Measurements from ENCODE around the gene KCTD17. TPM values are rescaled to one million over a fixed set of nuclear protein-coding genes. Genes with fewer than 3 reads are reported as not detected.

Gene KCTD17
- total RNA-seq, 2 donors from 2014 or later: 20.0 to 35.7 TPM

GRCh38 chr22:37030560-37031281, 20.8 kb upstream of the KCTD17 start:
- no peak for ATAC-seq
- DNase-seq (ENCODE audit: low spot score in 2 of 2): no peak
- H3K27ac Mint-ChIP-seq: no peak overlapping the region

DNA sequence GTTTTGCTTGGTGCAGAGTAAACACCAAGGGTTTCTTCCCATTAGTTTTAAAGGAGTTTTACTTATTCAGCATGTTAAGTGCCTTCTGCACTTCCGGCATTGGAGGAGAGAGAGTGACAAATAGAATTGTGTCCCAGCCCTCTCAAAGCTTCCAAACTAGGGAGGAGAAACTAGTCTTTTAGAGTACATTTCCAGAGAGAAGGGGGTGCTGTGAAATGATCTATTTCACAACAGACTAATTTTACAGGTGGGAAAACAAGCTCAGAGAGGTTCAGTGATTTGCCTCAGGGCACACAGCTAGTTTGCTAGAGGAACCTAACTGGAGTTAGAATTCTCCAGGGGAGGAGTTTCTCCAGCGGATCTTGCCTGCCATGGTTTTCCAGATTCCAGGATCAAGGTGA, 19.4 kb upstream of the KCTD17 start:
- H3K36me3 Mint-ChIP-seq: no peaks in the 10 kb centered on the region
- no peaks in the 10 kb centered on the region for H3K9me3 Mint-ChIP-seq
- DNase-seq (ENCODE audit: low spot score in 2 of 2) (no peak), ATAC-seq (no peak)
- no peak overlapping the region for H3K27ac Mint-ChIP-seq

More at GRCh38 chr22:37030560-37031281, 20.8 kb upstream of the KCTD17 start:
- Mint-ChIP-seq H3K36me3 (no peaks in the 10 kb centered on the region), H3K9me3 (no peaks in the 10 kb centered on the region)

- no peak for DNase-seq (ENCODE audit: low spot score in 2 of 2)
- H3K36me3 Mint-ChIP-seq: no peaks in the 10 kb centered on the region
- no peak overlapping the region for H3K27ac Mint-ChIP-seq
- no peaks in the 10 kb centered on the region for H3K9me3 Mint-ChIP-seq
- ATAC-seq: no peak
These were observed 18.7 kb upstream of the KCTD17 start for GRCh38 chr22:37032535-37033460.

- ATAC-seq: no peak
These were observed 17.7 kb upstream of the KCTD17 start for GRCh38 chr22:37033605-37034430.

GRCh38 chr22:37036655-37037377, 14.7 kb upstream of the KCTD17 start:
- Mint-ChIP-seq H3K9me3 (no peaks in the 10 kb centered on the region), H3K27ac (no peak overlapping the region), H3K36me3 (no peaks in the 10 kb centered on the region)
- ATAC-seq: no peak
- no peak for DNase-seq (ENCODE audit: low spot score in 2 of 2)

More at GRCh38 chr22:37033605-37034430, 17.7 kb upstream of the KCTD17 start:
- H3K36me3 Mint-ChIP-seq: no peaks in the 10 kb centered on the region
- no peak overlapping the region for H3K27ac Mint-ChIP-seq
- no peak for DNase-seq (ENCODE audit: low spot score in 2 of 2)
- no peaks in the 10 kb centered on the region for H3K9me3 Mint-ChIP-seq

DNA sequence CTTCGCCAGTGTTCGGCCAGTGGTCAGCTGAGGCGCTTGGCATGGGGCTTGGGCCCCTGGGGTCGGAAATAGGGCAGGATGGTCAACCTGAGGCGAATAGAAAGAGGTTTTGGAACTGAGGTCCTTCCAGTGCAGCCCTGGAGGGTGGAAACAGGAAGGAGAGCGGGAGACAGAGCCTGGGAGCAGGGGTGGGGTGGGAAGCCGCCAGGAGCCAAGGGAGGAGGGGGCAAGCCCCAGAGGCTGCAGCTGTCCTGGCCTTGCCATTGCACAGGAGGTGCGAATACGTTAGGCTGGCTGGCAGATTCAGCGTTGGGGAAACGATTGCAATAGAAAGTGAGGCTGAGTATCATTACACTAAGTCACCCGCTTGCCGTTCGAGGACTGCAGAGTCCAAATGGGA, 13.9 kb upstream of the KCTD17 start:
- H3K9me3 Mint-ChIP-seq: no peaks in the 10 kb centered on the region
- H3K27ac Mint-ChIP-seq: no peak overlapping the region
- ATAC-seq (no peak), DNase-seq (ENCODE audit: low spot score in 2 of 2) (no peak)
- no peaks in the 10 kb centered on the region for H3K36me3 Mint-ChIP-seq

DNA sequence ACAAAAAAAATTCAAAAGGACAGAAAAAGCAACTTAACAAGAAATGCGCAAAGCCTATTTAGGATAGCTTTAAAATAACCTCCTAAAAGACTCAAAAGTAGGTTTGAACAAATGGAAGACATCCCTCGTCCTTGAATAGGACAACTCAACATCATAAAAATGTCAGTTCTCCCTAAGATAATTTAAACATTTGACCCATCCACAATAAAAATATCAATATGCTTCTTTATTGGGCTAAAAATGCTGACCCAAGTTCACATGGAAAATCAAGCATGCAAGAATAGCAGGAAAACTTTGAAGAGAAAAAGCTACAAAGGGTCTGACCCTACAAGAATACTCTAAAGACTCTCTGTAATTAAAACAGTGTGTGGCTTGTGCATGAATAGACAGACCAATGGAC, 12.1 kb upstream of the KCTD17 start:
- no peak overlapping the region for H3K27ac Mint-ChIP-seq
- no peak for ATAC-seq
- H3K9me3 Mint-ChIP-seq: no peaks in the 10 kb centered on the region
- no peak for DNase-seq (ENCODE audit: low spot score in 2 of 2)
- H3K36me3 Mint-ChIP-seq: no peaks in the 10 kb centered on the region

- Mint-ChIP-seq H3K36me3 (no peaks in the 10 kb centered on the region), H3K27ac (peak overlapping the region in 1 of 2 donors; percentile 51), H3K9me3 (no peaks in the 10 kb centered on the region)
- ATAC-seq (no peak), DNase-seq (ENCODE audit: low spot score in 2 of 2) (no peak)
These were observed 8.2 kb upstream of the KCTD17 start for GRCh38 chr22:37043209-37043827.

- peak in 1 of 2 donors; percentile 69 for DNase-seq (ENCODE audit: low spot score in 2 of 2)
- H3K36me3 Mint-ChIP-seq: no peaks in the 10 kb centered on the region
- H3K27ac Mint-ChIP-seq: peak overlapping the region in 1 of 2 donors; percentile 51
- ATAC-seq: peak; percentile 71 to 72
- H3K9me3 Mint-ChIP-seq: no peaks in the 10 kb centered on the region
These were observed 7.6 kb upstream of the KCTD17 start for GRCh38 chr22:37043828-37044538.

DNA sequence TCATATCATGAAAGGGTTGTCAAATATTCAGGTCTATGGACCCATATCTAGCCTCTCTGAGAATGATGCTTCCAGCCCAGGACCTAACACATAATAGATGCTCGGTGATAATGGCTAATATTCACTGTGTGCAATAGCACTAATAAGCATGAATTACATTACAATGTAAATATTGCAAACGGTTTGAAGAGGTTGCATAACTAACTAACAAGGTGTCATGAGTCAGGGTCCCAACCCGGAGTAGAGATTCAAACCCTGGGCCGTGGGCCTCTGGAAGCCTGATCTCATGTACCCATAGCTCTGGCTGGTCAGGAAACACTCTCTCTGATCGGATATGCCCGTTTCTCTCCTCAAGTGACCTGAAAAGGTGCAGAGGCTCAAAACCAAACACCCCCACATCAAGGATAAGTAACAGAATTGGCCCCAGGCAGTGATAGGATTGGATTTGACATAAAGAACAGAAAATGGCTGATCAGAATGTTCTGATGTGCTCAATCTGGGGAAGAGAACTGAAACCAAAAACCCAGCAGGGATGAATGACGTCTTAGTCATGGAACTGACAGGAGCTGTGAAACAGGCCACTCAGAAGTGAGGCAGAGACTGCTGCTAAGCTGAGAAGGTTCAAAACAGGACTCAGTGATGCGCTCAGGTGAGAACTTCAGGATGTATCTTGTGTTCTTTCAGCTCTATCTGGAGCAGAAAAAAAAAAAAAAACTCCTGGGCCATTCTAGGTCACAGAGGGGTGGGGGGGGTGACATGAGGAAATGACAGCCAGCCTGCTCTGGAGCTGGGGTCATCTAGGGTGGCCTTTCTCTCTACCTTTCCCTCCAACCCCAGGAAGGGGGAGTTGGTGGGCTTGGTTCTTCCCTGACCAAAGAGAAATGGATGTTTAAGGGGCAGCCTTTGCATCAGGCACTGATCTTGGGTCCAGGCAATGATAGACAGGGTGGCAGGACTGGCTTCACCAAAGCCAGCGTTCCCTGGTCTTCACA, 6.6 kb upstream of the KCTD17 start:
- no peak for DNase-seq (ENCODE audit: low spot score in 2 of 2)
- Mint-ChIP-seq H3K36me3 (no peaks in the 10 kb centered on the region), H3K9me3 (no peaks in the 10 kb centered on the region), H3K27ac (peak overlapping the region; percentile 3 to 54)
- ATAC-seq: peak; percentile 83 to 85

DNA sequence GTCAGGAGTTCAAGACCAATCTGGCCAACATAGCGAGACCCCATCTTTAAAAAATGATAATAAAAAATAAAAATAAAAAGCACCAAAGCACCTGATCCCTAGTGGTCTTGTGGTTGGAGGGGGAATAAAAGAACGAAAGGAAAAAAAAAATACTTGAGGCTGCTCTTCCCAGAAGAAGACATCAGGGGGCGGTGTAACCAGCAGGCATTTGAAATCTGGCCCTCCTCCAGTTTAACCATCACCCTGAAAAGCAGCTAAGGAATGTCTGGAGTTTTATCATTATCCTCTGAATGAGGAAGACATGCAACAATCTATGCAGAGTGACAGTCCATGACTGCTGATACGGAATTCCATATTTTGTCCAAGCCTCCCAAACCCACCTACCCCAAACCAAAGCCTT, 5.6 kb upstream of the KCTD17 start:
- Mint-ChIP-seq H3K27ac (no peak overlapping the region), H3K36me3 (no peaks in the 10 kb centered on the region), H3K9me3 (no peaks in the 10 kb centered on the region)
- ATAC-seq (no peak), DNase-seq (ENCODE audit: low spot score in 2 of 2) (no peak)

DNA sequence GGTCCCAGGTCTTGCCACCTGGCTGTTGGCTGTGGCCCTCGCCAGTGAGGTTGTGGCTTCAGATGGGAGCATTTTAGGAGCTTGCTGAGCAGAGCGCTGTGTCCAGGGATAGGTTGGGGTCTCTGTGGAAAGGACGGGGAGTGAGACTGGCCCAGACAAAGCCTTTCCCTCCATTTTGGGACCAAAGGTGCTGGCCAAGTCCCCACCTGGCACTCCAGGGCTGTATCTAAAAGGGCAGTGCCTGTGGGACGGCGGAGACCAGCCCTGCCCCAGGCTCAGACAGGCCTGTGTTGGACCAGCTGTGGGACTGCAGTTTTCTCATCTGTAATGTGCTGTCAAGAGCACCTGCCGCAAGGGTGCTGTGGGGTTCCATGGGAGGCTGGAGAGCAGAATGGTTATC, 5.0 kb upstream of the KCTD17 start:
- Mint-ChIP-seq H3K36me3 (no peaks in the 10 kb centered on the region), H3K9me3 (no peaks in the 10 kb centered on the region), H3K27ac (no peak overlapping the region)
- ATAC-seq (no peak), DNase-seq (ENCODE audit: low spot score in 2 of 2) (no peak)

GRCh38 chr22:37047006-37047405, 4.5 kb upstream of the KCTD17 start:
- H3K27ac Mint-ChIP-seq: no peak overlapping the region
- DNase-seq (ENCODE audit: low spot score in 2 of 2) (no peak), ATAC-seq (no peak)
- H3K9me3 Mint-ChIP-seq: no peaks in the 10 kb centered on the region
- H3K36me3 Mint-ChIP-seq: no peaks in the 10 kb centered on the region

DNA sequence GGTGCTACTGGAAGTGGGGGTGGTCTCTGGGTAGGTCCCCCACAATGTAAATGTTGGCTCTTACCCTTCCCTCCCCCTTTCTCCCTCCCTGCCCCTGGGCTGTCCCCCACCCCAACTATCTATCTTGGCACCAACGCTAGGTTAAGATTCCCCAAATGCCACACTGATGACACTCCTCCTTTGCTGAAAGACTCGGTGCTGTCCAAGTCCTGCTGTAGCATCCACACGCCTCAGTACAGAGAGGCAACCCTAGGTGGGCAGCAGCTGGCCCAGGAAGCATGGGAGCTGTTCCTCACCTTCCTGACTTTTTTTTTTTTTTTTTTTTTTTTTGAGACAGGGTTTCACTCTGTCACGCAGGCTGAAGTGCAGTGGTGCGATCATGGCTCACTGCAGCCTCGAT, 3.4 kb upstream of the KCTD17 start:
- DNase-seq (ENCODE audit: low spot score in 2 of 2): no peak
- H3K9me3 Mint-ChIP-seq: no peaks in the 10 kb centered on the region
- H3K36me3 Mint-ChIP-seq: no peaks in the 10 kb centered on the region
- H3K27ac Mint-ChIP-seq: no peak overlapping the region
- no peak for ATAC-seq

Data from activated naive CD4-positive, alpha-beta T cell treated with anti-CD3 and anti-CD28 coated beads, Interleukin-2, amount 50 U/mL, for 72 hours (primary cell).